Measurements from ENCODE around the gene HACD1.

Gene HACD1

DNA sequence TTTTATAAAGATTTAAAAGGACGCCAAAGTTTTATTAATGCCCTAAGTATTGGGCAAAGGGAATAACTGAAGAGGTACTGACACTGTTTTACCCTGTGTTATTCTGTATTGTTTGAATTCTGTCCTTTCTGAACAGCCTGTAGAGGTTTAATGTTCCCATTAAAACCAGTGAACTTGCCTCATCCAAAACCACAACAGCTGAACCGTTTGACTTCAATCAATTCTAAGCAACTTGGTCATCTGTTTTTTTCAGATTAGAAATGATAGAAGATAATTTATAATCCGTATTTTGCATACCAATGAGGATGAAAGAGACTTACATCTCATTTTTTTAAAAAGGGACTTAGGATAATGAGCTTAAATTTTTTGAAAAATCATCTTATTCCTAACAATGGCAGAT is 40.4 kb downstream of the HACD1 start:
- DNase-seq: no peak

DNA sequence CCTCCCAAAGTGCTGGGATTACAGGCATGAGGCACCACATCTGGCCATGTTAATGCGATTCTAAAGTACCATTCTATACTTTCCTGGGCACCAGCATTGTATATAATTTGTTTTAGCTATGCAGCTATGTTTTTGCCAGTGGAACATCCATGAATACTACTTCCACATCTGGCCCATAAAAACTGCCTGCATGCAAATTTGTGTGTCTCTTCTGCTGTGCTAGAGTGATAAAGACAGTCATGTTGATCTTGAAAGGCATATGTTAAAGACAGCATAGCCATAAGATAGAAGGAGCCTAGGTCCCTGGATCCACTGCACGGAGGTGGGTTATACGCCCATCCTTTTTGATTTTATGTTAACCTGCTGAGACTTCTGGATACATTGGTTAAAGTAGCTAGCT is 52.3 kb downstream of the HACD1 start:
- DNase-seq: no peak

DNA sequence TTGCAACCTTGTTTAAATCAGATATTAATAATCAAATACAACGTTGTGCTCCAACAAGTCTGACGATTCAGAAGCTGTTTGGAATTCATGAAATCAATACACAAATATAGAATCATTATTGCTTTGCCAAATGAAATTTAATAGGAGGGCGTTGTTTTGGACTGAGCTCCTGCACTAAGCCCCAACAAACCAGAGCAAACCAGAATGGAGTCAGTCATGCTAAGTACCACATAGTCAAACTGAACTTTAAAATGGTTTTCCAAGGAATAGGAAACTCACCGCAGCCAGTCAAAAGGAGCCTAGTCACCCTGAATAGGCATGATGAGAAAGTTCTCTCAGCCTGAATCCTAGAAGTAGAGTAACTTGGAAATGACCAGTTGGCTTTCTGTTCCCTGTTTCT is 53.7 kb downstream of the HACD1 start:
- DNase-seq: no peak

DNA sequence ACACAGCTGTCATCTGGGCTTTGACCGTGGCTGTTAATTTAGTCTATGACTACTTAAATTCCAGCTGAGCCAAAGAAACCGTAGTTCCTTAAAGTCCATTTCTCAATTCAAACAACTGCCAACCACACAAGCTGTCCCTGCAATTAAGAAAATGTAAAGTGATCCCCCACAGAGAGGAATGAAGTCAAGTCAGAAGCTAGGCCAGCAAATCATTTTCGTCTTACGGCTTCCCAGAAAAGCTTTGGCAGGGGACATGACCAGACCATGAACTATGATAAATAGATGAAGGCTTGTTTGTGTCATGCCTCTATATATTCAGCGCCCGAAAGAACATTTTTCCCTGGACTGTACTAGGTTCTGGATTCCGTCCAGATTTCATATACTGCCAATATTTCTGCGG is 54.6 kb downstream of the HACD1 start:
- DNase-seq: no peak

DNA sequence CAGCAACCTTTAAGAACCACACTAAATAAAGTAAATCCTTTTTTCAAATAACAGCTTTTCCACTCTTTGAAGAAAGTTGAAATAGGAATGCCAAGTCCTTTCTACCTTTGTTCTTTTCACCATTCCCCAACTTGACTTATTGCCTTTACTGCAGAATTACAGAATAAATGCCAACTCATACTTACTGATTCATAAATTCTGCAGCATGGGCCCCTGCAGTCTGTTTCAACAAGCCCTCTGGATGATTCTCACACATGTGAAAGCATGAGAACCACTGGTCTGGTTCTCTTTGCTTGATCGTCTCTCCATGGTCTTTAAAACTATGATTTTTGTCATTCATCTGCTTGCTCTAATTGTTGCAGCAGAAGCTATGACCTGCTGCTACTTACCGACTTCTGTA is 56.1 kb downstream of the HACD1 start:
- no peak for DNase-seq

DNA sequence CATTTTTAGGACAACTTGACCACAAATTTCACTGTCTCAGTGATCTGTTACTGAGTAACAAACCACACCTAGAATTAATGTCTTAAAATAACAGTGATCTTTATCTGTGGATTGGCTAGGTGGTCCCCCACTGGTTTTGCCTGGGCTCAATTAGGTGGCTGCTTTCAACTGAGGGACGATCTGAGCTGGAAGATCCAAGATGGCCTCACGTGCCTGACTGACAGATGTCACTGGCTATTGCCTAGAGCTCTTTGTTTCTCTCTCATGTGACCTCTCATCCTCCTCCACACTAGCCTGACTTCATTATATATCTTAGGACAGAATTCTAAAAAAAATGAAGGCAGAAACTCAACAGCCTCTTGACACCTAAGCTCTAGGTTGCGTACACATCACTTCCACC is 59.7 kb downstream of the HACD1 start:
- DNase-seq: no peak

DNA sequence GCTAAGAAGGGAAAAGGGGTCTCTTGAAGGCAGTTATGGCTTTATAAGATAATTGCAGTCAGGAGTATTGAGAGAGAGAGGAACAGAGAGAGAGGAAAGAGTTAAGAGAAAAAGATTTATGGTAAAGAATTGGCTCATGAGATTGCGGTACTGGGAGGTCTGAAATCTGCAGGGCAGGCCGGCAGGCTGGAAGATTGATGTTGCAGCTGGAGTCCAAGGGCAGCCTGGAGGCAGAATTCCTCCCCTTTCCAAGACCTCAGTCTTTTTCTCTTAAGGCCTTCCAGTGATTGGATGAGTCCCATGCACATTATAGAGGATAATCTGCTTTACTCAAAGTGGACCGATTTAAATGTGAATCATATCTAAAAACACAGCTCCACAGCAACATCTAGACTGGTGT is 68.4 kb downstream of the HACD1 start:
- no peak for DNase-seq

DNA sequence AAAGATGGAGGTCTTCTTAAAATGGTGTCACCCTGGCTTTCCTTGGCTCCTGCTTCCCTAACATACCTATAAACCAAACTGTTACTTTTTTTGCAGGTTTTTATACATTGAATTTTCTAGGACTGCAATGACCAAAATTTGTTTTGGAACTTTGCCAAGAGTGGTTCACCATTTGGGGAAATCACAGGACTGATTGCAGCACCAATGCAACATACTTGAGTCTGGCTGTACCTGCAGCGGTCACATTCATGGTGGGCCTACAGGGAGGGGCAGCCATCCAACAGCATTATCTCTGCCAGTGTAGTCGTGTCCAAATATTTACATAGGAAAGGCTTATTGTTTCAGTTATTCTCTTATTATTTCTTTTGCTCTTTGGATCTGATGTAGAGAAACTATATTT is 69.0 kb downstream of the HACD1 start:
- no peak for DNase-seq

DNA sequence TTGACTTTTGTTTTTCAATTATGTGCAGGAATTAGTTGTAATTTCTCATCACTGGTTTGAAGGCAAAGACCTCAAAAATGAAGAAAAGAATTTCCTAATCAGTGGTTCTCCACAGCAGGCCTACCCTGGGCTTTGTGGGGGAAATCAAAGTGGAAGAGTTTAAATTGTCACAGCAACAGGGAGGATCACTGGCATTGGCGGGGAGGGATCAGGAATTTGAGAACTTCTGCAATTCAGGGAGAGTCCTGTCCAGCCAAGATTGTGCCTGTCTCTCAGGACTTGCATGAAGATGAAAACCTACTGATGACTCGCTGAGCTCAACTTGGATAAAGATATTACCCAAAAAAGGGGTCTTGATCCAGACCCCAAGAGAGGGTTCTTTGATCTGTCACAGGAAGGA is 70.1 kb downstream of the HACD1 start:
- DNase-seq: no peak

DNA sequence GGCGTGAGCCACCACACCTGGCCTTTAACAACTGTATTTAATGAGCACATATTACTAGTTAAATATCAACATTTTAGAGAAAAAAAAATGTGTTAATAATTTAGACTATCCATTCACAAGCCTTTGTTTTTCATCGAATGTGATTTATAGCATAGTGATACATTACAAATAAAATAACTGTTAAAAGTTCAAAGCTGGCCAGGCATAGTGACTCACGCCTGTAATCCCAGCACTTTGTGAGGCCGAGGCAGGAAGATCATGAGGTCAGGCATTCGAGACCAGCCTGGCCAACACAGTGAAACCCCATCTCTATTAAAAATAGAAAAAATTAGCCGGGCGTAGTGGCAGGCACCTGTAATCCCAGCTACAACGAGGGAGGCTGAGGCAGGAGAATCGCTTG is 72.7 kb downstream of the HACD1 start:
- DNase-seq: no peak
